Endothelial cell of hepatic sinusoid (primary cell): ENCODE data around the gene BCL2.

ENCODE experiments used
- in situ Hi-C: cut with HindIII; loops from 2 replicates; pipeline ENCODE4 v1.10.0; 2017; ENCODE audit warnings: low sequenced_read_pairs

Gene BCL2

DNA sequence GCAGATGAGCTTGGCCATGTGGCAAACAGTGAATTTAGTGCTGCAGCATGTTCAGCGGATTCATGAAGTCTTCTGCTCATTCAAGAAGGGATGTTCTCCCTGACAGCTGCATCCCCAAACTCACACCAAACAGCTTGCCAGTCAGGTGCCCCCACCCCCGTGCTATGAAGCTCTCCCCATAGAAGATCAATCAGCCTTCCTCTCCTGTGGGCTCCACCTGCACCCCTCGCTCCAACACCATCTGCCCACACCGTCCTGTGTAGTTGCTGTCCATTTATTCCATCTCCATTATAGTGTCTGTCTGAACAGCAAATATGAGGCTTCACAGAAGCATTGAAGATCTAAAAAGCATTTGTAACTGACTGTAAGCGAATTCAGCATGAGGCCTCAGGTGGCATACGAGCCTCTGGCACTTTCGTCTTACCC lies 218.9 kb downstream of the BCL2 start:
- in situ Hi-C loops: no loop called here

DNA sequence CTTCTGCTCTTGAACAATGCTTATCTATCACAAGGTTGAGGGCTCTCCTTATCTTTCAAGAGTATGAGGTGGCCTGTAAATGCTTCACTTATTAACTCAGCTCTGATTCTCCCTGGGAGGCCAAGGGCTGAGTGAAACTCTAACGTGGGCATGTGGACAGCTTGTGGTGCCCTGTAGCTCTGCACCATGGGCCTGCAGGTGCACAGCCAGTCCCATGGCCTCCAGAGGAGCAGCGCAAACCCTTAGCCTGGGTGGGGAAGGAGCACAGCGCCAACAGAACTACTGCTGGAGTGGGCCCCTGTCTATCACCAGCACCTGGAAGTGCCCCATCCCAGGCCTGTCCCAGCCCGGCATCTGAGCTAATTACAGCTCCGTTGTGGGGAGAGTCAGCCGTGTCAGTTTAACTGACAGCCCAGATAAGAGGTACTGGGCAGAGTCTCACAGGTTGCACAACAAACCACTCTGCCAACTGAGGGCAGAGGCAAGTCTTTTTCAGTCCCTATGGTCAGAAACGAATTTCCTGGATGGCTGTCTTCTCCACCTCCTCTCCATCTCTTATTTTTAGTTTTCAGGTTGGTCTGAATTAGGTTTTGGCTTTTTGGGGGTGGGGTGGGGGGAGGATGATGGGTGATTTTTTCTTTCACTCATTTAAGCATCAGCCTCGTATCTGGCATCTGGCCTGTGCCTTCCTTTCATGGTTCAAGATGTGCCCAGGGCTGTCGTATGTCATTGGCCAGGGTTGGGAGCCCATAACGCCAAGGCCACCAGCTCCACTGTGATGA lies 219.5 kb downstream of the BCL2 start:
- in situ Hi-C loops: no loop called here

DNA sequence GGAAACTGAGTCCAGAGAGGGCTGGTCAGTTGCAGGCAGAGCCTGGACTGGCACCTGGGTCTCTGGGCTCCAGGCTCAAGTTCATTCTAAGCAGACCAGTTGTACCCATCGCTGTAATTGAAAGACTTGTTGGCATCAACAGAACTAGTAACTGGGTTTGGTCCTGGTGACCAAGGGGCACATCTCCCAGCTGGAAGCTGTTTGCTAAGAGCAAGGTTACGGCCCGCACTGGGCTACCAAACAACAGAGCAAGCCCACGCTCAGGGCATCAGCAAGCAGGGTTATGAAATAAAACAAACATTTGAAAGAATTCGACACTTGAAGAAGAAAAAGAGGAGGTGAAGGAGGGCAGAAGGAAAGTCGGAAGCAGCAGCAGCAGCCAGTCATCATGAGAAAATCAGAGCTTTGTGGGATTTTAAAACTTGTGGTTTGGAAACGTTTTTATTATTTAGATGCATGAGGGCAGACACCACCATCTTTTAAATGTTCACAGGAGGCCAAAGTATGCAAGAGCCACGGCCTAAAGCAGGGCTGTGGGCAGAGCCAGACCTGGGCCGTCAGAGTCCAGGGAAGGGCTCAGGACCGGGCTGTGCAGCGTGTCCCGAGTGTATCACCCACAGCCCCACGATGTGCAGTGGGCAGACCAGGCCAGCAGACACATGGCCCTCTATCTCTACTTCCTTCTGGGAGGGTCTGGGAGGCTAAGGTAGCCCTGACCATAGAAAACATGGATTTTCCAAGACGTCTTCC lies 220.3 kb downstream of the BCL2 start:
- in situ Hi-C loops: no loop called here

DNA sequence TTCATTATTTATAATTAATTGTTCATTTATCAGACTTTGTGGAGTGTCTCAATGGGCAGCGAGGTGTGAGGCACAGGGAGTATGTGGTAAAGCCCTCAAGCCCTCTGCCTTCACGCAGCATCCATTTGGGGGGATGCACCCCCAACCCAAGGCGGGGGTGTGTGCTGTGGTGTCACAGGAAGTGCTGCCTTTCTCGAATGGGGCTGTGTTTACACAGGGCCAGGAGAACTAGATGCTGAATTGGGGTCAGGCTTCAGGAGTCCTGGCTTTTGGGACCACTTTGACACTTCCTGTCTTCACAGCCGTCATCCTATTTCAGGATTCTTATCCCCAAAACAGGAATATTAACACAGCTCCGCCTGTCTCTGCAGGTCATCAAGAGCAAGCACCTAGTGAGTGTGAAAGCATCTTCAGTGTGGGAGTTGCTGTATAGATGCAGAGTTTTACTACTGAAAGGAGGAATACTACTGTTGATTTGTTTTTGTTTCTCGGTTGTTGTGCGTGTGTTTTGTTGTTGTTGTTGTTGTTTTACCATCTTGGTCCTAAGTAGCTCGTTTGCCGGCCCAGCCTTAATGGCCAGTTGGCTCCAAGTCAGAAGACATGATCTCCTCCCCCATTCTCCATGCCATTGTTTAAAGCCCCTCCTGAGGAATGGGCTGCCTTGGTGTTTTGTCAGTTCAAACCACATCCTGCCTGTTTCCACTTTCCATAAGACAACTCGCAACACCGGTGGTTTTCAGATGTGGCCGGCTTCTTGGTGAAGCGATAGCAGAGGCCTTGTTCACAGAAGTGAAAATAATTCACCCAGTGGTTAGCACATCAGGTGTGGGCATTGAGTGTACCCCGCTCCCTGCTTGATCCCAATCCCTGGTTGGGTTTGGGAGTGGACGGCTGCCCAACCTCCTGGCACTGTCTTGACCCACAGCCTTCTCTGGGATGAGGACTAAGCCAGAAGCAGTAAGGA lies 221.3 kb downstream of the BCL2 start:
- in situ Hi-C loops: no loop called here

DNA sequence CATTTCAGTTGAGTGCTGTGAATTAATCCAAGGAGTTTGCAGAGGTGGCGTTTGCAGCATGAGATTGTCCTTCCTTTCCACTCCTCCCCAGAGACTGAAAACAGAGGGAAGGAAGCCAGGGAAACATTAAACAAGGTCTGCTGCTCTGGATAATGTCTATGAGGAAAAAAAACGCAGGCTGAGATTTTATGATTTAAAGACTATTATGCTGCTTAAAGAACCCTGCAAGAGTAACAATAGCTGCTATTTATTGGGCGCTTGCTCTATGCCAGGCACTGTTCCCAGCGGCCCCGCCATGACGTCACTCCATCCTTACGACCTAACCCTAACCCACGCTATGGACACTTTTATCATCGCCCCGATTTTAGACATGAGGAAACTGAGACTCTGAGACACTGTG lies 222.4 kb downstream of the BCL2 start:
- in situ Hi-C loops: no loop called here

- in situ Hi-C loops: no loop called here
These were observed 223.2 kb downstream of the BCL2 start for GRCh38 chr18:63096327-63096874.

DNA sequence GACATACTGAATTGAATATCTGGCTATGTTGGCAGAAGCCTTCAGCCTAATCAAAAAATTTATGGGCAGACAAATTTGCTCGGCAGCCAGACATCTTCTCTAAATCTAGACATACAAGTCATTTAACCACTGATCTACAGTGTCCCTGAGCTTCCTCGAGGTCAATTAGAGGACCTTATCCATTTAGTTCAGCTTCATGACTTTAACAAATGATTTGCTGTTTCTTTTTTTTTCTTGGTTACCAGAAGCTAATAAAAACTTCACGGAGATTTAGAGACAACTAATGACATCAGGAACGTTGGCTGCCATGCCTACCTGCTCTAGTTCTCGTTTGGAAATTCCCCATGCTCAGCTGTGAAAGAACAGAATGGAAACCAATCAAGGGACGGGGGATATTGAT lies 223.8 kb downstream of the BCL2 start:
- in situ Hi-C loops: no loop called here

DNA sequence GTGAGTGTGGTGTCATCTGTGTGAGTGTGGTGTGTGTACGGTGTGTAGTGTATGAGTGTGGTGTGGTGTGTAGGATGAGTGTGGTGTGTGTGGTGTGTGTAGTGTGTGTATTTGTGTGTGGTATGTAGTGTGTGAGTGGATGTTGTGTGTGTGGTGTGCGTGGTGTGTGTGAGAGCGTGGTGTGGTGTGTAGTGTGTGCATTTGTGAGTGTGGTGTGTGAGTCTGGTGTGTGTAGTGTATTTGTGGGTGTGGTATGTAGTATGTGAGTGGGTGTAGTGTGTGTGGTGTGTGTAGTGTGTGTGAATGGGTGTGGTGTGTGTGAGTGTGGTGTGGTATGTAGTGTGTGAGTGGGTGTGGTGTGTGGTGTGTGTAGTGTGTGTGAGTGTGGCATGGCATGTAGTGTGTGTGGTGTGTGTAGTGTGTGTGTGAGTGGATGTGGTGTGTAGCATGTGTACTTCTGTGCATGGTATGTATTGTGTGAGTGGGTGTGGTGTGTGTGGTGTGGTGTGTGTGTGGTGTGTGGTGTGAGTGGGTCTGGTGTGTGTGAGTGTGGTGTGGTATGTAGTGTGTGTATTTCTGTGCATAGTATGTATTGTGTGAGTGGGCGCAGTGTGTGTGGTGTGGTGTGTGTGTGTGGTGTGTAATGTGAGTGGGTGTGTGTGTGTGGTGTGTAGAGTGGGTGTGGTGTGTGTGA lies 227.8 kb downstream of the BCL2 start:
- in situ Hi-C loops: no loop called here

DNA sequence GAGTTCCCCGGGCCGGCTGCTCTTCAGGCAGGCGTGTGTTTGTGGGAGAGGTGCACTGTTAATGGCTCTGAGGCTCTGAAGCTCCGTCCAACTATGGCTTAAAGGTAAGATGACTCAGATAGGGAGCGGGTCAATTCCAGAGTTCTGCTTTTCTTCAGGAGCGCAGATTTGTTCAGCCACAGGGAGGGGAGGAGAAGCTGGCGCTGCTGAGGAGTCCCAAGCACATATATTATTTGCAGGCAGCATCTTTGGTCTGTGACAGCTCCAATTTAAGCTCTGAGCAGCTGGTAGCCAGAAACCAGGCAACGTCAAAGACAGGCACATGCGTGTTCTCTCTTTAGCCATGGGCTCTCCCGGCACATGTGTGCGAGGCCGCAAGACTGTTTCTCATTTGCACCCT lies 229.2 kb downstream of the BCL2 start:
- in situ Hi-C loops: no loop called here

GRCh38 chr18:63089041-63089440 lies 230.5 kb downstream of the BCL2 start:
- in situ Hi-C loops: no loop called here

- in situ Hi-C loops: no loop called here
These were observed 231.3 kb downstream of the BCL2 start for GRCh38 chr18:63088262-63088661.

DNA sequence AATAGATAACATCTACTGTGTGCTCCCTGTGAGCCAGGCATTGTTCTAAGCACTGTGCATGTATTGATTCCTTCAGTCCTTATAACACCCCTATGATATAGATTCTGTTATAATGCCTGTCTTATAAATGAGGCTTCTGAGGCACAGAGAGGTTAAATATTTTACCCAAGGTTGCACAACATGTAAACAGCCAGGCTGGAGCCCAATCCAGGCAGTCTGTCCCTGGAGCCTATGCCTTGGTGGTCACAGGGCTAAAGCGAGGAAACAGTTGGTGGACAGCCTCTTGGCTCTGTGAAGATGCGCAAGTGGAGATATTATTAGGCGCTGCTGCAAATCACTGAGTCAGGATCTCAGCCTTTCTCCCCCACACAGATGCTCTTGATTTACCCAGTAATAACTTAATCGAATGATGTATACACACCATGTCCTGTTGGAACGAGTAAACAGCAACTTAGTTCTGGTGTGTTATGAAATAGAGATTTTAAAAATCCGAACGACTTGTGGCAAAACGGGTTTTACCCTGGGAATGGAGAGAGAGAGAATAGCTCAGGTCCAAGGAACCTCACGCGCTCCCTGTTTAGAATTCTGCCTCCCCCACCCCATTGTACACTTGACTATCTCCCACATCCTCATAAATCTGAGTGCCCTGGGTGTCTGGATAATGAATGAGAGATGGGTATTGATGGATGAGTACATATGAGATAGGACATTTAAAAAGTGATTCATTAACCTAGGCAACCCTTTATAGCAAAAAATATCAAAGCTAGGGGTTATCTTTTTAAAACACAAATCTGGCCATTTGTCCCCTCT lies 231.9 kb downstream of the BCL2 start:
- in situ Hi-C loops: no loop called here

GRCh38 chr18:63085611-63086010 lies 234.0 kb downstream of the BCL2 start:
- in situ Hi-C loops: no loop called here

DNA sequence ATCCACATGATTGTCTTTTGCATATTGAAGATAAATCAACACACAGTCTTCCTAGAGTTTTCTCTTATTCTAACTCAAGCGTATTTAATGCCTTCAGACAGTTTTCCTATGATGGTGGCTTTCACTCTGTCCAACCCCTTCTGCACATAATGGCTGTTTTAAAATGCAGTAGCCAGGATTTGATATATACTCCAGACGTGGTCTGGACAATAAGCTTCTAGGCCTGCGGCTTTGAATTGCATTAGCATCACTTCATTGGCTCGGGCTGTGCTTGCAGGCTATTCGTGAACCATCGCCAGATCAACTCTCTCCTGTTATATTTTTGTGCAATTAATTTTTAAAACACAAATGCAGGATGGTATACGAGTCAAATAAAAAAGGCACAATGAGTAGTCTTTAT lies 235.3 kb downstream of the BCL2 start:
- in situ Hi-C loops: no loop called here

- in situ Hi-C loops: no loop called here
These were observed 236.0 kb downstream of the BCL2 start for GRCh38 chr18:63083555-63083954.

DNA sequence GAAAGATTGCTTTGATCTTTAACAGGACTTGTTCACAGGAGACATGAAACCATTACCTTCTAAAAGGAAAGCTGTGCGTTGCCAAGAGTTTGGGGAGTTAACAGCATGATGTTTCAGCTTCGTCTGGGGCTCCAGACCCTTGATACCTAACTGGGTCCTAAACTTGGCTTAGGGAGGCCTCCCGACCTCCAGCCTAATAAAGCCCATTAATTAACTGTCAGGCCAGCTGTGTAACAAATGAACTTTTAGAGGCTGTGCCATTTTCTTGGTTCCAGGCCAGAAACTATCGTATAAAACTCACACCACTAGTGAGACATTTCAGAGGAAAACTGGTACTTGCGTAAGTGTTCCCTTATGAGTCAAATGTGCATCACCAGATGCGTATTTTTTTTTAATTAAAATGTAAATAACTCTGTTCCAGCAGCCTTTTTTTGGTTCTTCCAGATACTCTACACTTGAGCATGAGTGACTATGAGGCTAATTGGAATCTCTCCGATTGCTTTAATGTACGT lies 236.5 kb downstream of the BCL2 start:
- in situ Hi-C loops: no loop called here

DNA sequence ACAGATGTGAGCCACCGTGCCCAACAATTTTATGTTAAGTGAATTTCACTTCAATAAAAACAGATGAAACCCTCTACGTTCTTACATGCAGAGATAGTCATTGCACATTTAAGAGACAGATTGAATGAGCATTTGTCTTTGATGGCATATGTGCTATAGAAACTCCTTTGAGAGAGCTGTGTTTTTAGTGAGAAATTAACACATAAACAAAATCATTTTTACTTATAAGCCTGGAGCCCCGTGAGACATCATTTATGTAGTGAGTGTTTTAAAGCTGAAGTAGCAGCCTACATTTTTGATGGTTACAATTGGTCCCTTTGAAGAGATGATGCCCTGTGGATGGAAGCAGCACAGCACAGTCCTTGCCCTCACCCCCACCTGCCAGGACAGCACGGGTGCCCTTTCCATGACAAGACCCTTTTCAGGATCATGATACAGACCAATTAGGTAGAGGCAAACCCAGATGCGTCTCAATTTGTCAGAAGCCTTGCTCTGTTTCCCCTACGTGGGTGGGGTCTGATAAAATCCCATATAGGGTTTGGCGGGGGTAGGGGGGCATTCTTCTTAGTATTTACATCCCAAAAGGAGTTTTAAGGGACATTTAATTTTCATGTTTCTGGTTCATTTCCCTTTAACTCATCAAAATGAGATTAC lies 237.1 kb downstream of the BCL2 start:
- in situ Hi-C loops: no loop called here

- in situ Hi-C loops: no loop called here
These were observed 240.5 kb downstream of the BCL2 start for GRCh38 chr18:63079114-63079513.

- in situ Hi-C loops: no loop called here
These were observed 241.1 kb downstream of the BCL2 start for GRCh38 chr18:63078471-63078870.
